ENCODE results near the gene MLEC. TPM values are rescaled to one million over a fixed set of nuclear protein-coding genes. Genes with fewer than 3 reads are reported as not detected.
"Not testable (repeated sequence)": the region's sequence is repeated elsewhere in the genome, so short reads cannot be mapped to it uniquely, and the experiment has no call there.

MLEC gene
- polyA plus RNA-seq, 4 donors: 119 to 199 (median 153) TPM

GRCh38 chr12:120720234-120720986 lies 33.5 kb downstream of the MLEC start:
- no peak for DNase-seq (ENCODE audit: low read depth in 4 of 4, low spot score in 3 of 4)

- no peak for DNase-seq (ENCODE audit: low read depth in 4 of 4, low spot score in 3 of 4)
Measured at GRCh38 chr12:120720987-120721801, 34.2 kb downstream of the MLEC start.

GRCh38 chr12:120721866-120722265 lies 34.9 kb downstream of the MLEC start:
- DNase-seq (ENCODE audit: low read depth in 4 of 4, low spot score in 3 of 4): no peak

- DNase-seq (ENCODE audit: low read depth in 4 of 4, low spot score in 3 of 4): no peak
Measured at GRCh38 chr12:120722784-120723183, 35.8 kb downstream of the MLEC start.

GRCh38 chr12:120724720-120725119 lies 37.8 kb downstream of the MLEC start:
- DNase-seq (ENCODE audit: low read depth in 4 of 4, low spot score in 3 of 4): no peak

GRCh38 chr12:120725151-120725658 lies 38.3 kb downstream of the MLEC start:
- DNase-seq (ENCODE audit: low read depth in 4 of 4, low spot score in 3 of 4): no peak

- peak; percentile 63 to 75 (median 68) for DNase-seq (ENCODE audit: low read depth in 4 of 4, low spot score in 3 of 4)
Measured at GRCh38 chr12:120725659-120726509, 38.9 kb downstream of the MLEC start, which contains the start of gene ACADS. TSS of gene ACADS (plus strand) at chr12:120725826. CDS start at chr12:120725886, 60 bp downstream.

GRCh38 chr12:120726510-120726793 lies 39.5 kb downstream of the MLEC start:
- no peak for DNase-seq (ENCODE audit: low read depth in 4 of 4, low spot score in 3 of 4)

GRCh38 chr12:120726961-120727360 lies 40.0 kb downstream of the MLEC start:
- DNase-seq (ENCODE audit: low read depth in 4 of 4, low spot score in 3 of 4): no peak

- not testable (repeated sequence) for DNase-seq (ENCODE audit: low read depth in 4 of 4, low spot score in 3 of 4)
Measured at GRCh38 chr12:120732198-120732597, 45.2 kb downstream of the MLEC start.

GRCh38 chr12:120733574-120733973 lies 46.6 kb downstream of the MLEC start:
- no peak for DNase-seq (ENCODE audit: low read depth in 4 of 4, low spot score in 3 of 4)

- no peak for DNase-seq (ENCODE audit: low read depth in 4 of 4, low spot score in 3 of 4)
Measured at GRCh38 chr12:120734210-120734609, 47.3 kb downstream of the MLEC start.

- no peak for DNase-seq (ENCODE audit: low read depth in 4 of 4, low spot score in 3 of 4)
Measured at GRCh38 chr12:120735181-120735580, 48.2 kb downstream of the MLEC start.

- no peak for DNase-seq (ENCODE audit: low read depth in 4 of 4, low spot score in 3 of 4)
Measured at GRCh38 chr12:120736404-120737331, 49.7 kb downstream of the MLEC start.

- DNase-seq (ENCODE audit: low read depth in 4 of 4, low spot score in 3 of 4): no peak
Measured at GRCh38 chr12:120737557-120738251, 50.8 kb downstream of the MLEC start.

- DNase-seq (ENCODE audit: low read depth in 4 of 4, low spot score in 3 of 4): no peak
Measured at GRCh38 chr12:120738252-120739030, 51.5 kb downstream of the MLEC start.

- no peak for DNase-seq (ENCODE audit: low read depth in 4 of 4, low spot score in 3 of 4)
Measured at GRCh38 chr12:120739031-120739762, 52.2 kb downstream of the MLEC start.
